ENCODE data around the gene AGPAT2. TPM values are rescaled to one million over a fixed set of nuclear protein-coding genes. Genes with fewer than 3 reads are reported as not detected.

AGPAT2 gene
- total and polyA plus RNA-seq, 2 experiments from 2014 or later = 125 to 242 TPM

DNA sequence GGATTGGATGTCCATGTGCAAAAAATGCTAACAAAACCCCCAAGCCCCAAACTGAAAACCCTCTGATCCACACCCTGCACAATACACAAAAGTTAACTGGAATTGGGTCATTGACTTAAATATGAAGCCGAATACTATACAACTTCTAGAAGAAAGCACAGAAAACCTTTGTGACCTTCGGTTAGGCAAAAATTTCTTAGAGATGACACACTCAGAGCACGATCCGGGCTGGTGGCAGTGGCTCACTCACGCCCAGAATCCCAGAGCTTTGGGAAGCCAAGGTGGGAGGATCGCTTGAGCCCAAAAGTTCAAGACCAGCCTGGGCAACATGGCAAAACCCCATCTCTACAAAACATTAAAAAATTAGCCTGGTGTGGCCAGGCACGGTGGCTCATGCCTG lies 23.3 kb upstream of the AGPAT2 start:
- H3K27ac ChIP-seq = no peak overlapping the region
- peaks cover 22% of the 10 kb centered on the region for H3K79me2 ChIP-seq
- no peak overlapping the region for H3K4me2 ChIP-seq
- H3K9me2 ChIP-seq (replicated peaks; ENCODE audit: insufficient read depth) = no peaks in the 10 kb centered on the region
- H3K36me3 ChIP-seq (replicated peaks; ENCODE audit: insufficient read depth, low read depth) = no peaks in the 10 kb centered on the region
- no peak for DNase-seq (ENCODE audit: low spot score)
- 90% methylated on average over 7 of the region's 7 CpGs for WGBS (ENCODE audit: low lambda C conversion rate, missing lambda C conversion rate)
- TF ChIP-seq EZH2phosphoT487 (IDR thresholded peaks at IDR 0.05; ENCODE audit: low read depth, severe bottlenecking, unreplicated experiment) (no peak), EZH2 (IDR thresholded peaks at IDR 0.05; ENCODE audit: borderline replicate concordance) (no peak), CTCF (IDR thresholded peaks at IDR 0.05; ENCODE audit: poor library complexity) (no peak)
- peaks cover 25% of the 10 kb centered on the region for H3K4me1 ChIP-seq (ENCODE audit: insufficient read depth)
- H3K4me3 ChIP-seq = no peak overlapping the region
- H3K9me3 ChIP-seq (ENCODE audit: low read depth) = no peaks in the 10 kb centered on the region
- no peaks in the 10 kb centered on the region for H3K27me3 ChIP-seq
- H2AFZ ChIP-seq = no peak overlapping the region
- no peaks in the 10 kb centered on the region for H4K20me1 ChIP-seq (ENCODE audit: insufficient read depth, poor library complexity, severe bottlenecking)

DNA sequence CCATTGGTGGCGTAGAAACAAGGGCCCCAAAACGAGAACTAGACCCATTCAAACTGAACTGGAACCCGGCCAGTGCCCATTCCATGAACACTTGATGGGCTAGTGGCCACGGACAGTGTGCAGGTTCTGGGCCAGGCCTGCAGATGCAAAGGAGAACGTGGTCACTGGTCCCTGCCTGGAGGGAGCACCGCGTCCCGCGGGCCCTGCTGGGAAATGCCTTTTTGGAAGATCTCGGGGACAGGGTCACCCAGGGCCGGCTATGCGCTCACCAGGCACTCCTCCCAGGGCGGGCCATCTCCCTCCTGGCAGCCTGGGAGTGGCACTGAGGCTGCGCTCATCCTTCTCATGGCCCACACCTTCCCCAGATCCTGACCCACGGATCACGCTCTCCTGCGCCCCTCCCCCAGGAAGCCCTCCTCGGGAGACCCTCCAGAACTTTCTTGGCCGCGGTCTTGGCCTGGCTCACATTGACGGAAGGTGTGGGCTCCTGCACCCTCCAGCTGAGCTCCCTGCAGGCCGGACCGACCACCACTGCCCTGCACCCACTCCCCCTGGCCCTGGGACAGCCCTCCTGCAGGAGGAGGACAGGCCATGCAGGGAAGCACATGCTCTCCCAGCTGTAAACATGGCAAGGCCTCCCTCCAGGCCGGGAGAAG lies 22.3 kb upstream of the AGPAT2 start:
- Histone ChIP-seq H3K4me1 (ENCODE audit: insufficient read depth) (peaks cover 23% of the 10 kb centered on the region), H3K9me2 (replicated peaks; ENCODE audit: insufficient read depth) (no peaks in the 10 kb centered on the region), H3K27ac (no peak overlapping the region), H3K79me2 (peaks cover 15% of the 10 kb centered on the region), H3K9me3 (ENCODE audit: low read depth) (no peaks in the 10 kb centered on the region), H3K36me3 (replicated peaks; ENCODE audit: insufficient read depth, low read depth) (no peaks in the 10 kb centered on the region), H4K20me1 (ENCODE audit: insufficient read depth, poor library complexity, severe bottlenecking) (no peaks in the 10 kb centered on the region), H2AFZ (no peak overlapping the region), H3K27me3 (no peaks in the 10 kb centered on the region), H3K4me3 (no peak overlapping the region), H3K4me2 (no peak overlapping the region)
- no peak for DNase-seq (ENCODE audit: low spot score)
- TF ChIP-seq EZH2 (IDR thresholded peaks at IDR 0.05; ENCODE audit: borderline replicate concordance) (no peak), EZH2phosphoT487 (IDR thresholded peaks at IDR 0.05; ENCODE audit: low read depth, severe bottlenecking, unreplicated experiment) (no peak), CTCF (IDR thresholded peaks at IDR 0.05; ENCODE audit: poor library complexity) (no peak)
- 92% methylated on average over 24 of the region's 24 CpGs for WGBS (ENCODE audit: low lambda C conversion rate, missing lambda C conversion rate)

GRCh38 chr9:136707849-136708517 lies 20.7 kb upstream of the AGPAT2 start:
- H3K4me2 ChIP-seq = no peak overlapping the region
- H3K27me3 ChIP-seq = no peaks in the 10 kb centered on the region
- H3K27ac ChIP-seq = no peak overlapping the region
- H3K36me3 ChIP-seq (replicated peaks; ENCODE audit: insufficient read depth, low read depth) = no peaks in the 10 kb centered on the region
- no peak for DNase-seq (ENCODE audit: low spot score)
- H3K79me2 ChIP-seq = no peaks in the 10 kb centered on the region
- WGBS (ENCODE audit: low lambda C conversion rate, missing lambda C conversion rate) = 75% methylated on average over 22 of the region's 22 CpGs
- H4K20me1 ChIP-seq (ENCODE audit: insufficient read depth, poor library complexity, severe bottlenecking) = no peaks in the 10 kb centered on the region
- no peaks in the 10 kb centered on the region for H3K9me2 ChIP-seq (replicated peaks; ENCODE audit: insufficient read depth)
- no peak overlapping the region for H3K4me3 ChIP-seq
- TF ChIP-seq EZH2 (IDR thresholded peaks at IDR 0.05; ENCODE audit: borderline replicate concordance) (no peak), EZH2phosphoT487 (IDR thresholded peaks at IDR 0.05; ENCODE audit: low read depth, severe bottlenecking, unreplicated experiment) (no peak), CTCF (IDR thresholded peaks at IDR 0.05; ENCODE audit: poor library complexity) (no peak)
- no peak overlapping the region for H2AFZ ChIP-seq
- peaks cover 7% of the 10 kb centered on the region for H3K4me1 ChIP-seq (ENCODE audit: insufficient read depth)
- no peaks in the 10 kb centered on the region for H3K9me3 ChIP-seq (ENCODE audit: low read depth)
